K562 (cell line): ENCODE data around the gene SELENOW. TPM values are rescaled to one million over a fixed set of nuclear protein-coding genes. Genes with fewer than 3 reads are reported as not detected.

Experiments used
- ATAC-seq: fragments of 200-7000 bp; cut with Tn5 transposase; 3 replicates; pipeline ENCODE4 v1.9.1; 2020; ENCODE audit warnings: moderate library complexity
- BruUV-seq: library from RNA; stranded (reverse); fragments of 400-500 nt; replicated peaks from 2 replicates; lab custom pipeline; 2021; lab: Mats Ljungman, UMichigan
- CTCF ChIA-PET: fragments of 300-600 bp; formaldehyde crosslinking; extraction: SDS; loops from one replicate; lab custom pipeline; 2021; ENCODE audit warnings: low intra/inter-chr PET ratio; lab: Yijun Ruan, JAX
- POLR2A ChIA-PET: fragments of 300-600, 350-650 bp; sonication (Branson Sonifier 250); formaldehyde crosslinking; extraction: SDS; loops from one replicate; lab custom pipeline; 2021; ENCODE audit warnings: antibody characterized with exemption, inconsistent platforms; lab: Yijun Ruan, JAX
- DNase-seq, 4 experiments: peaks; one replicate each; pipeline versions ENCODE4 v3.0.0 to v3.0.0-alpha.2; 2011 to 2018; ENCODE audit warnings: low spot score in 3 of 4, mixed read lengths in 3 of 4; ENCODE audit errors: extremely low read depth in 1 of 4
- FAIRE-seq: peaks from 2 replicates; lab custom pipeline; 2011; peaks lifted over from hg19 to GRCh38; lab: Jason Lieb, UNC
- H2AFZ ChIP-seq: 2 replicates; pipeline ENCODE4 v1.6.0; 2011; ENCODE audit warnings: low read depth, low read length, control low read depth, inconsistent platforms
- H3K27ac ChIP-seq: fragments of 200-600 bp; 3 replicates; pipeline ENCODE4 v1.8.0; 2011; ENCODE audit warnings: low read depth, mild to moderate bottlenecking, control low read depth, inconsistent platforms, low read length, moderate library complexity, mixed read lengths; ENCODE audit errors: extremely low read depth
- H3K27me3 ChIP-seq, 2 experiments: fragments of 300-600 bp in 1 of 2; 2 replicates in 1 of 2; 3 replicates in 1 of 2; pipeline versions ENCODE4 v1.6.0 to v1.8.0; 2011; ENCODE audit warnings: inconsistent platforms in 2 of 2, low read length in 2 of 2, mild to moderate bottlenecking in 1 of 2, mixed read lengths in 1 of 2, moderate library complexity in 1 of 2; ENCODE audit not compliant: control insufficient read depth in 2 of 2, insufficient read depth in 2 of 2
- H3K36me3 ChIP-seq: fragments of 300-600 bp; 3 replicates; pipeline ENCODE4 v1.8.0; 2011; ENCODE audit warnings: mild to moderate bottlenecking, low read length, inconsistent platforms; ENCODE audit not compliant: control insufficient read depth, insufficient read depth
- H3K4me1 ChIP-seq, 2 experiments: fragments of 200-600 bp in 1 of 2; replicated peaks in 1 of 2; 2 replicates in 1 of 2; 3 replicates in 1 of 2; pipeline versions ENCODE4 v1.5.1 to v1.8.0; 2011; ENCODE audit warnings: inconsistent platforms in 2 of 2, low read length in 2 of 2, mild to moderate bottlenecking in 1 of 2, mixed read lengths in 1 of 2, moderate library complexity in 1 of 2; ENCODE audit not compliant: control insufficient read depth in 2 of 2, insufficient read depth in 2 of 2
- H3K4me2 ChIP-seq: 2 replicates; pipeline ENCODE4 v1.6.1; 2011; ENCODE audit warnings: low read length, control low read depth, inconsistent platforms, mixed read lengths; ENCODE audit not compliant: insufficient read depth
- H3K4me3 ChIP-seq: fragments of 200-600 bp; sonication (generic), shearing (Covaris generic); 2 replicates; pipeline ENCODE4 v1.5.1; 2016; ENCODE audit warnings: control low read depth, inconsistent platforms
- H3K79me2 ChIP-seq: fragments of 200-600 bp; 3 replicates; pipeline ENCODE4 v1.8.0; 2011; ENCODE audit warnings: low read length, inconsistent platforms; ENCODE audit not compliant: control insufficient read depth, insufficient read depth
- H3K9ac ChIP-seq, 2 experiments: 2 replicates each; pipeline versions ENCODE4 v1.6.0 to v1.6.1; 2011; ENCODE audit warnings: low read depth in 2 of 2, low read length in 2 of 2, control low read depth in 1 of 2, inconsistent platforms in 1 of 2, mild to moderate bottlenecking in 1 of 2, mixed read lengths in 1 of 2; ENCODE audit not compliant: insufficient read depth in 1 of 2
- H3K9me1 ChIP-seq: one replicate; pipeline ENCODE4 v1.6.0; 2011; ENCODE audit warnings: inconsistent platforms, mild to moderate bottlenecking, low read length, moderate library complexity; ENCODE audit not compliant: control insufficient read depth, insufficient read depth
- H3K9me3 ChIP-seq: replicated peaks from 2 replicates; pipeline ENCODE4 v1.5.1; 2011; ENCODE audit warnings: low read depth, low read length, inconsistent platforms; ENCODE audit not compliant: control insufficient read depth, insufficient read depth
- H4K20me1 ChIP-seq: replicated peaks from 2 replicates; pipeline ENCODE4 v1.6.1; 2011; ENCODE audit warnings: low read length, inconsistent platforms, mixed read lengths; ENCODE audit not compliant: control insufficient read depth, insufficient read depth
- POLR2G ChIP-seq: fragments of 200-400 bp; formaldehyde crosslinking; IDR thresholded peaks from 2 replicates; pipeline ENCODE4 v1.6.1; 2017; ENCODE audit warnings: low read depth, mild to moderate bottlenecking, antibody characterized with exemption, low read length, moderate library complexity
- RBFOX2 ChIP-seq: fragments of 200-400 bp; formaldehyde crosslinking; IDR thresholded peaks from 2 replicates; pipeline ENCODE4 v1.6.1; 2017; ENCODE audit warnings: low read depth, mild to moderate bottlenecking, low read length, moderate library complexity
- ZNF124 ChIP-seq: sonication (generic); formaldehyde crosslinking; IDR thresholded peaks from 2 replicates; pipeline ENCODE4 v1.8.1; 2022; ENCODE audit warnings: missing genetic modification reagents
- WGBS: fragments of 100-300 bp; shearing (Covaris generic); methylation state at CpG from one replicate; pipeline ENCODE4 v1.1.6; 2016; ENCODE audit warnings: low coverage, mixed read lengths; ENCODE audit not compliant: insufficient coverage; ENCODE audit errors: missing lambda C conversion rate; 5-methylcytosine and 5-hydroxymethylcytosine counted together
- in situ Hi-C: fragments of 300-500 bp; cut with MboI; formaldehyde crosslinking; loops from 4 replicates; pipeline ENCODE4 v1.15.0; 2018; ENCODE audit warnings: inconsistent platforms, mixed read lengths
- intact Hi-C: fragments of 100-400 bp; cut with micrococcal nuclease; formaldehyde crosslinking; loops from 2 replicates; pipeline ENCODE4 v1.14.2; 2022
- polyA plus RNA-seq, 8 experiments: library from polyadenylated mRNA; depleted of rRNA in 4 of 8; stranded (reverse) in 5 of 8; unstranded in 3 of 8; fragments of >200 nt; fragmentation: Nextera tagmentation in 2 of 8; fragmentation: Illumina TruSeq in 1 of 8; extraction: Ambion mirVana in 2 of 8; extraction: Trizol in 1 of 8; gene quantifications; 2 replicates each; pipeline versions ENCODE4 v1.2.1 to v1.2.3, GENCODE V29; 2011 to 2014; ENCODE audit warnings: inconsistent platforms in 1 of 8, missing spikeins in 1 of 8
- total RNA-seq, 7 experiments: library from RNA; depleted of rRNA in 6 of 7; stranded (reverse); fragments of >200 nt in 6 of 7; fragmentation: Illumina TruSeq in 2 of 7; extraction: Trizol in 2 of 7; gene quantifications; 2 replicates each; pipeline versions ENCODE4 v1.2.1 to v1.2.3, GENCODE V29; 2011 to 2021; ENCODE audit warnings: low replicate concordance in 1 of 7
- TF ChIP-seq, protein P1 (sequence below): fragments of 450-650 bp; formaldehyde crosslinking; IDR thresholded peaks from 2 replicates; pipeline ENCODE4 v1.4.0; 2020; ENCODE audit warnings: mild to moderate bottlenecking, mixed read lengths

Gene SELENOW
- total and polyA plus RNA-seq, 9 of the 15 experiments (the other 6 are each of a cell fraction or from before 2014, with no cell fraction given) = 91.9 to 279 (median 156) TPM

DNA sequence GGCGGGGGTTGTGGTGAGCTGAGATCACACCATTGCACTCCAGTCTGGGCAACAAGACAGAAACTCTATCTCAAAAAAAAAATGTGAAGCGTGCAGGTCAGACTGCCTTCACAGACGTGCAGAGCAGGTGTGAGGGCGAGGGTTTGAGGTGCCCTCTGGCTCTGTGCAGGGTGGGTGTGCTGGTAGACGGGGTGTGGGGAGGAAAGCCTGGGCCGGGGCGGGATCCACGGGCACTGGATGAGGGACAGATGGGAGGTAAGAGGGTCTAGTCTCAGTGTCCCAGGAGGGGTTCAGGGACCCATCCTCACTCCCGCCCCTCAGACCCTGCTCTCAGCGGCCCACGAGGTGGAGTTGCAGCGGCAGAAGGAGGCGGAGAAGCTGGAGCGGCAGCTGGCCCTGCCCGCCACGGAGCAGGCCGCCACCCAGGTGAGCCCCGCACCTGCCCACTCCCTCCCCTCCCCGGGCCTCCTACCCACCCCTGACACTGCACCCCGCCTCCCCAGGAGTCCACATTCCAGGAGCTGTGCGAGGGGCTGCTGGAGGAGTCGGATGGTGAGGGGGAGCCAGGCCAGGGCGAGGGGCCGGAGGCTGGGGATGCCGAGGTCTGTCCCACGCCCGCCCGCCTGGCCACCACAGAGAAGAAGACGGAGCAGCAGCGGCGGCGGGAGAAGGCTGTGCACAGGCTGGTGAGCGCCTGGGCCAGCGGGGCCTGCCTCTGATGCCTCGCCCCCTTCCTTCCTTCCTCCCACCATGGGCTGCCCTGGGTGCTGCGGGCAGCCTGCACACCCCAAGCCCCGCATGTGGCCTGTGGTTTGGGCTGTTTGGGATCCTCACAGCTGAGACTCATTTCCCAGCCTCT, 24.1 kb upstream of the SELENOW start:
- Histone ChIP-seq H3K36me3 (peaks cover 97% of the 10 kb centered on the region; the same call in 2 of the 3 replicates), H3K9me3 (no peaks in the 10 kb centered on the region), H3K27me3 (no peaks in the 10 kb centered on the region), H3K4me2 (no peak overlapping the region), H3K27ac (no peak overlapping the region), H3K79me2 (peaks cover 7% of the 10 kb centered on the region; the same call in 1 of the 3 replicates), H3K9me1 (peaks cover 3% of the 10 kb centered on the region), H3K4me1 (peaks cover 0 to 21% of the 10 kb centered on the region in 2 experiments; a peak in 2 of 5 replicates), H2AFZ (no peak overlapping the region), H3K9ac (no peak overlapping the region), H3K4me3 (no peak overlapping the region), H4K20me1 (peaks cover 7% of the 10 kb centered on the region)
- ChIA-PET CTCF (no interaction called here), POLR2A (interaction anchor here (0.8 to 3.3 kb wide), 3 partner anchors 11 to 258 kb away, joined by 3 to 15 read pairs (median 7); no protein-coding TSS in a partner anchor)
- DNase-seq (no peak), FAIRE-seq (no peak), ATAC-seq (no peak; the same call in 2 of the 3 replicates)
- TF ChIP-seq, protein P1, sequence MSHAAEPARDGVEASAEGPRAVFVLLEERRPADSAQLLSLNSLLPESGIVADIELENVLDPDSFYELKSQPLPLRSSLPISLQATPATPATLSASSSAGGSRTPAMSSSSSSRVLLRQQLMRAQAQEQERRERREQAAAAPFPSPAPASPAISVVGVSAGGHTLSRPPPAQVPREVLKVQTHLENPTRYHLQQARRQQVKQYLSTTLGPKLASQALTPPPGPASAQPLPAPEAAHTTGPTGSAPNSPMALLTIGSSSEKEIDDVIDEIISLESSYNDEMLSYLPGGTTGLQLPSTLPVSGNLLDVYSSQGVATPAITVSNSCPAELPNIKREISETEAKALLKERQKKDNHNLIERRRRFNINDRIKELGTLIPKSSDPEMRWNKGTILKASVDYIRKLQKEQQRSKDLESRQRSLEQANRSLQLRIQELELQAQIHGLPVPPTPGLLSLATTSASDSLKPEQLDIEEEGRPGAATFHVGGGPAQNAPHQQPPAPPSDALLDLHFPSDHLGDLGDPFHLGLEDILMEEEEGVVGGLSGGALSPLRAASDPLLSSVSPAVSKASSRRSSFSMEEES = no peak
- no peak for TF ChIP-seq ZNF124 (CRISPR knock-in tag)
- peak; percentile 44 for TF ChIP-seq POLR2G
- TF ChIP-seq RBFOX2 = peak; percentile 51
- 98% methylated on average over 10 of the region's 37 CpGs for WGBS
- intact Hi-C loops = no loop called here
- no TSS peak for BruUV-seq
- in situ Hi-C loops = no loop called here
